Calu3 (cell line): Measurements from ENCODE around the gene MRPL1. TPM values are rescaled to one million over a fixed set of nuclear protein-coding genes. Genes with fewer than 3 reads are reported as not detected.
A peak's percentile ranks its signal among the peaks of the same experiment; 100 is the strongest.

ENCODE experiments used
- BruUV-seq: library from RNA; stranded (reverse); fragments of 400-500 nt; replicated peaks from 2 replicates; lab custom pipeline; 2021; lab: Mats Ljungman, UMichigan
- CTCF ChIA-PET: fragments of 300-600 bp; sonication (Branson Sonifier 250); formaldehyde crosslinking; loops from one replicate; lab custom pipeline; 2022; ENCODE audit warnings: antibody characterized with exemption; lab: Charles Lee
- DNase-seq: peaks from one replicate; pipeline ENCODE4 v3.0.0; 2022
- H3K27ac Mint-ChIP-seq: one replicate; pipeline ENCODE4 v1.8.0; 2022; ENCODE audit warnings: mixed read lengths; ENCODE audit not compliant: unreplicated experiment
- H3K27me3 Mint-ChIP-seq: one replicate; pipeline ENCODE4 v1.8.0; 2022; ENCODE audit warnings: mixed read lengths; ENCODE audit not compliant: unreplicated experiment
- H3K36me3 Mint-ChIP-seq: one replicate; pipeline ENCODE4 v1.8.0; 2022; ENCODE audit warnings: mild to moderate bottlenecking, moderate library complexity, mixed read lengths; ENCODE audit not compliant: insufficient read depth, unreplicated experiment
- H3K4me1 Mint-ChIP-seq: one replicate; pipeline ENCODE4 v1.8.0; 2022; ENCODE audit warnings: mild to moderate bottlenecking, low read depth, mixed read lengths; ENCODE audit not compliant: unreplicated experiment
- H3K4me3 Mint-ChIP-seq: one replicate; pipeline ENCODE4 v1.8.0; 2022; ENCODE audit warnings: mild to moderate bottlenecking, low read depth, moderate library complexity, mixed read lengths; ENCODE audit not compliant: unreplicated experiment
- H3K9me3 Mint-ChIP-seq: one replicate; pipeline ENCODE4 v1.8.0; 2022; ENCODE audit warnings: low read depth, mixed read lengths; ENCODE audit not compliant: unreplicated experiment
- CTCF ChIP-seq: fragments of 200-600 bp; IDR thresholded peaks from one replicate; pipeline ENCODE4 v1.8.0; 2022; ENCODE audit warnings: antibody characterized with exemption; ENCODE audit not compliant: unreplicated experiment
- intact Hi-C: fragments of 100-400 bp; cut with micrococcal nuclease; formaldehyde crosslinking; loops from one replicate; pipeline ENCODE4 v1.10.0; 2022; ENCODE audit not compliant: unreplicated experiment
- total RNA-seq: library from RNA; stranded (reverse); gene quantifications from 2 replicates; pipeline ENCODE4 v1.2.3, GENCODE V29; 2022

The MRPL1 gene
- total RNA-seq, 1 experiment from 2014 or later = 29.3 TPM

DNA sequence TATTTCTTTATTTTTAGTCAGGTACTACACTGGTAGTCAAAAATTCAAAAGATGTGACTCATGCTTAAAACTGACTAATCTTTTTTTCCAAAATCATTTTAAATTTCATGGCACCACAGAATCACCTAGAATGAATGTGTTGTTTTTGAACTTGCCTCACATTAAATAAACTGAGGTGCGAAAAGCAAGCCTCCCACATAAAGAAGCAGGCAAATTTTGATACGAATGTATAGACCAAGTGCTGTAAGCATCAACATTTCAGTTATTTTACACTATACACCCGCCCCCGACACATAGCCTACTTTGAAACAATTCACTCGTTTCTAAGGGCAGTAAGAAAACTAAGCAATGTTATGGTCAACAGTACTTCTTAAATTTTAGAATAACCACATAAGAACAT, 94.3 kb downstream of the MRPL1 start:
- no peaks in the 10 kb centered on the region for H3K9me3 Mint-ChIP-seq
- H3K4me3 Mint-ChIP-seq = no peak overlapping the region
- TF ChIP-seq CTCF = no peak
- no peaks in the 10 kb centered on the region for H3K4me1 Mint-ChIP-seq
- no peak overlapping the region for H3K27ac Mint-ChIP-seq
- H3K36me3 Mint-ChIP-seq = no peaks in the 10 kb centered on the region
- intact Hi-C loops = loop anchor here (5.0 to 10.0 kb wide), 2 partner anchors 908 to 965 kb away; no protein-coding TSS in a partner anchor
- no TSS peak for BruUV-seq
- no peak for DNase-seq
- H3K27me3 Mint-ChIP-seq = no peaks in the 10 kb centered on the region
- CTCF ChIA-PET = no interaction called here

DNA sequence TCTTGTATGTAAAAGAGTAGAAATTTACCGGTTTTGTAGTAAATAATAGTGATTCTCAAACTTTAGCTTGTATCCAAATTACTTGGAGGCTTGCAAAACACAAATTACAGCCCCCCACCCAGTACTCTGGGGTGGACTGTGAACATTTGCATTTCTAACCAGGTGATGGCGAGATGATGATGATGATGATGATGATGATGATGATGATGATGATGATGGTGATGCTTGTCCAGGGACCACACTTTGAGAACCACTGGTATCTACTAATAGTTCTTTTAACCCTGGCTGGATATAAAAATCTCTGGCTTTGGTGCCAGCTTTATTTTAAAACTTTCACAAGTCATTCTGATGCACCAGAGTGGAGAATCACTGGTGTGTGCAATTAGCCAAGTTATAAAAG, 96.3 kb downstream of the MRPL1 start:
- no peak for DNase-seq
- H3K27ac Mint-ChIP-seq = no peak overlapping the region
- H3K4me1 Mint-ChIP-seq = no peaks in the 10 kb centered on the region
- intact Hi-C loops = loop anchor here (1.0 to 10.0 kb wide), 3 partner anchors 558 to 963 kb away; no protein-coding TSS in a partner anchor
- no peak for TF ChIP-seq CTCF
- H3K9me3 Mint-ChIP-seq = no peaks in the 10 kb centered on the region
- CTCF ChIA-PET = no interaction called here
- no TSS peak for BruUV-seq
- no peaks in the 10 kb centered on the region for H3K36me3 Mint-ChIP-seq
- no peak overlapping the region for H3K4me3 Mint-ChIP-seq
- no peaks in the 10 kb centered on the region for H3K27me3 Mint-ChIP-seq

DNA sequence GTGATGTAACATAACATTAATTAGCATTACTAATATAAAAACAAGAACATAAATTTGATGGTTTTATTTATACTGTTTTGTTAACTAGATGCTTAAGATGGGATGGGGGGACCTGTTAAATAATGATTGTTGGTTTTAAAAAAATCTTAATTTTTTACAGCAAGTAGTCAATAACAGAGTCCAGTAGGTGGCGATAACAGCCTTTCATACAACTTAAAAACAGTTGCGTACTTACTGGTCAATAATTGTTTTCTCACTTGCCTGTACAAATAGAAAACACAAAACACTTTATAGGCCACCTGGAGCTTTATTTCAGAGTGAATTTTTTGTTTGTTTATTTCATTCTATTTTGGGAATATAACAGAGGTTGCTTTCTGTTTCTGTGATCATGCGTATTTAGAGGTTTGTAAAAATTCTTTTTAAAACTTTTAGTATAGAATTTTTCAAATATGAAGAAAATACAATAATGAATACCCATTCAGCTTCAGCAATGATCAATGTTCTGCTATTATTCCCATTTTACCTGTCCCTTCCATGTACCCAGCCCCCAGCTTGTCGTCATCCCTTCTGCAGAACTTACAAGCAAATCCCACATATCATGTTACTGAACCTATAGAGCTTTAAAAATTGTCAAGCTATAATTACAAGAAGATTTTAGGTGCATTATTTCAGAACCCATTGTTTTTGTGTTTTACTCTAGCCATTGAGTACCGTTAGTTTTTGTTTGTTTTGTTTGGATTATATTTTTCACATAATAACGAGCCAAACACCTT, 97.1 kb downstream of the MRPL1 start:
- intact Hi-C loops = loop anchor here (1.0 to 10.0 kb wide), 3 partner anchors 558 to 963 kb away; no protein-coding TSS in a partner anchor
- H3K36me3 Mint-ChIP-seq = no peaks in the 10 kb centered on the region
- H3K27me3 Mint-ChIP-seq = no peaks in the 10 kb centered on the region
- H3K9me3 Mint-ChIP-seq = no peaks in the 10 kb centered on the region
- no peak overlapping the region for H3K27ac Mint-ChIP-seq
- H3K4me3 Mint-ChIP-seq = no peak overlapping the region
- H3K4me1 Mint-ChIP-seq = no peaks in the 10 kb centered on the region
- peak; percentile 18 for DNase-seq
- peak; percentile 24 for TF ChIP-seq CTCF
- BruUV-seq = no TSS peak
- CTCF ChIA-PET = interaction anchor here (1.0 kb wide), 1 partner anchor 100 kb away, joined by 4 read pairs; no protein-coding TSS in a partner anchor

DNA sequence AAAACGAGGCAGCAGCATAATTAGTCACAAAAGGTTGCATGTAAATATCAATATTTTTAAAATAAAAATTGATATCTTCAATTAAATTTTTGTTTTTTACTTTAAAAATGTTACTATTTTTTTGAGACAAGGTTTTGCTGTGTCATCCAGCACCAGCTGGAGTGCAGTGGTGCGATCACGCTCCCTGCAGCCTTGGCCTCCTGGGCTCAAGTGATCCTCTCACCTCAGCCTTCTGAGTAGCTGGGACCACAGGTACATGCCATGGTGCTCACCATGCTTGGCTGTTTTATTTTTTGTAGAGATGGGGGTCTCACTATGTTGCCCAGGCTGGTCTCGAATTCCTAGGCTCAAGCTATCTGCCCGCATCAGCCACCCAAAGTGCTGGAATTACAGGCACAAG, 97.7 kb downstream of the MRPL1 start:
- H3K9me3 Mint-ChIP-seq = no peaks in the 10 kb centered on the region
- no TSS peak for BruUV-seq
- H3K4me1 Mint-ChIP-seq = no peaks in the 10 kb centered on the region
- no peak for TF ChIP-seq CTCF
- H3K27me3 Mint-ChIP-seq = no peaks in the 10 kb centered on the region
- intact Hi-C loops = no loop called here
- H3K27ac Mint-ChIP-seq = no peak overlapping the region
- no peaks in the 10 kb centered on the region for H3K36me3 Mint-ChIP-seq
- no peak for DNase-seq
- CTCF ChIA-PET = interaction anchor here (1.0 kb wide), 1 partner anchor 99 kb away, joined by 4 read pairs; no protein-coding TSS in a partner anchor
- H3K4me3 Mint-ChIP-seq = no peak overlapping the region
